Subcutaneous adipose tissue (tissue), 4 donors: ENCODE data around the gene BHLHA9. TPM values are rescaled to one million over a fixed set of nuclear protein-coding genes. Genes with fewer than 3 reads are reported as not detected.

Experiments used
- CTCF ChIP-seq: fragments of 450-650 bp; IDR thresholded peaks from one replicate; pipeline ENCODE4 v1.5.1; 2016; ENCODE audit warnings: low read depth, mild to moderate bottlenecking, control low read depth, antibody characterized with exemption, moderate library complexity
- total RNA-seq, 4 donors: library from RNA; depleted of rRNA; stranded (reverse); fragments of >200 nt; gene quantifications; one replicate each; pipeline ENCODE4 v1.1.0, GENCODE V29; 2016

BHLHA9 gene
- not detected for total RNA-seq

- no peak for TF ChIP-seq CTCF
Observed at GRCh38 chr17:1270210-1271029, at the start of gene BHLHA9. BHLHA9 (plus strand) TSS chr17:1270444; CDS start chr17:1270564, 120 bp downstream.

- TF ChIP-seq CTCF, result no peak
Observed at GRCh38 chr17:1221209-1221608, 49.0 kb upstream of the BHLHA9 start.

GRCh38 chr17:1222321-1222720 is 47.9 kb upstream of the BHLHA9 start:
- no peak for TF ChIP-seq CTCF

GRCh38 chr17:1223662-1224061 is 46.6 kb upstream of the BHLHA9 start:
- TF ChIP-seq CTCF, result no peak

- TF ChIP-seq CTCF, result no peak
Observed at GRCh38 chr17:1224330-1224729, 45.9 kb upstream of the BHLHA9 start.

GRCh38 chr17:1226308-1226707 is 43.9 kb upstream of the BHLHA9 start:
- no peak for TF ChIP-seq CTCF

GRCh38 chr17:1227365-1227764 is 42.9 kb upstream of the BHLHA9 start:
- TF ChIP-seq CTCF, result no peak
